Hepatocyte (in vitro differentiated cells): Measurements from ENCODE around the gene NFAT5. TPM values are rescaled to one million over a fixed set of nuclear protein-coding genes. Genes with fewer than 3 reads are reported as not detected.

ENCODE experiments used
- DNase-seq: peaks from one replicate; pipeline ENCODE4 v3.0.0-alpha.2; 2016; ENCODE audit warnings: low spot score
- H2AFZ ChIP-seq: fragments of 200-600 bp; sonication (generic); 2 replicates; pipeline ENCODE4 v1.6.0; 2016; ENCODE audit warnings: antibody characterized with exemption, mild to moderate bottlenecking
- H3K27ac ChIP-seq: fragments of 200-600 bp; sonication (generic); 2 replicates; pipeline ENCODE4 v1.5.1; 2016; ENCODE audit warnings: mild to moderate bottlenecking
- H3K27me3 ChIP-seq: fragments of 200-600 bp; sonication (generic); 2 replicates; pipeline ENCODE4 v1.6.1; 2016
- H3K36me3 ChIP-seq: fragments of 200-600 bp; sonication (generic); replicated peaks from 2 replicates; pipeline ENCODE4 v1.5.1; 2016; ENCODE audit warnings: low read depth; ENCODE audit not compliant: insufficient read depth
- H3K4me1 ChIP-seq: fragments of 200-600 bp; sonication (generic); 2 replicates; pipeline ENCODE4 v1.5.1; 2016; ENCODE audit warnings: mild to moderate bottlenecking, moderate library complexity; ENCODE audit not compliant: insufficient read depth
- H3K4me2 ChIP-seq: fragments of 200-600 bp; sonication (generic); 2 replicates; pipeline ENCODE4 v1.6.0; 2016
- H3K4me3 ChIP-seq: fragments of 200-600 bp; sonication (generic); 2 replicates; pipeline ENCODE4 v1.5.1; 2016; ENCODE audit warnings: mild to moderate bottlenecking
- H3K79me2 ChIP-seq: fragments of 200-600 bp; sonication (generic); 2 replicates; pipeline ENCODE4 v1.6.0; 2017; ENCODE audit warnings: mild to moderate bottlenecking
- H3K9me2 ChIP-seq: fragments of 200-600 bp; sonication (generic); replicated peaks from 2 replicates; pipeline ENCODE4 v1.6.0; 2017; ENCODE audit warnings: mild to moderate bottlenecking; ENCODE audit not compliant: insufficient read depth
- H3K9me3 ChIP-seq: fragments of 200-600 bp; sonication (generic); 2 replicates; pipeline ENCODE4 v1.5.1; 2016; ENCODE audit warnings: low read depth, mild to moderate bottlenecking
- H4K20me1 ChIP-seq: fragments of 200-600 bp; sonication (generic); 2 replicates; pipeline ENCODE4 v1.6.0; 2016; ENCODE audit warnings: mild to moderate bottlenecking; ENCODE audit not compliant: insufficient read depth, poor library complexity, severe bottlenecking
- CTCF ChIP-seq: fragments of 200-600 bp; sonication (generic); IDR thresholded peaks from 2 replicates; pipeline ENCODE4 v1.5.1; 2016; ENCODE audit warnings: antibody characterized with exemption, mild to moderate bottlenecking; ENCODE audit not compliant: poor library complexity
- EZH2 ChIP-seq: fragments of 200-600 bp; sonication (generic); IDR thresholded peaks from 2 replicates; pipeline ENCODE4 v1.6.1; 2016; ENCODE audit warnings: antibody characterized with exemption, mild to moderate bottlenecking, borderline replicate concordance
- EZH2phosphoT487 ChIP-seq: fragments of 200-600 bp; sonication (generic); IDR thresholded peaks from one replicate; pipeline ENCODE4 v1.6.1; 2018; ENCODE audit warnings: antibody characterized with exemption, mild to moderate bottlenecking, low read depth, moderate library complexity; ENCODE audit not compliant: unreplicated experiment, severe bottlenecking
- WGBS: methylation state at CpG from one replicate; pipeline ENCODE4 v1.1.6; 2016; ENCODE audit warnings: low lambda C conversion rate; ENCODE audit errors: missing lambda C conversion rate; 5-methylcytosine and 5-hydroxymethylcytosine counted together
- polyA plus RNA-seq: library from polyadenylated mRNA; unstranded; fragments of >200 nt; fragmentation: Nextera tagmentation; extraction: Ambion mirVana; gene quantifications from 2 replicates; pipeline ENCODE4 v1.2.1, GENCODE V29; 2016
- total RNA-seq: library from RNA; depleted of rRNA; stranded (reverse); fragments of >200 nt; gene quantifications from 2 replicates; pipeline ENCODE4 v1.2.3, GENCODE V29; 2014

Gene NFAT5
- total and polyA plus RNA-seq, 2 experiments from 2014 or later, result 9.2 to 30.7 TPM

GRCh38 chr16:69706256-69706974 lies 140.6 kb downstream of the NFAT5 start:
- Histone ChIP-seq H3K9me3 (no peaks in the 10 kb centered on the region), H3K4me1 (no peaks in the 10 kb centered on the region), H3K4me3 (no peak overlapping the region), H3K4me2 (no peak overlapping the region), H4K20me1 (no peaks in the 10 kb centered on the region), H3K79me2 (peaks cover 9% of the 10 kb centered on the region), H3K27me3 (no peaks in the 10 kb centered on the region), H3K36me3 (no peaks in the 10 kb centered on the region), H2AFZ (no peak overlapping the region), H3K9me2 (no peaks in the 10 kb centered on the region), H3K27ac (no peak overlapping the region)
- DNase-seq, result no peak
- no peak for TF ChIP-seq CTCF
- TF ChIP-seq EZH2phosphoT487, result no peak
- TF ChIP-seq EZH2, result no peak
- 66% methylated on average over 1 of the region's 1 CpG for WGBS

DNA sequence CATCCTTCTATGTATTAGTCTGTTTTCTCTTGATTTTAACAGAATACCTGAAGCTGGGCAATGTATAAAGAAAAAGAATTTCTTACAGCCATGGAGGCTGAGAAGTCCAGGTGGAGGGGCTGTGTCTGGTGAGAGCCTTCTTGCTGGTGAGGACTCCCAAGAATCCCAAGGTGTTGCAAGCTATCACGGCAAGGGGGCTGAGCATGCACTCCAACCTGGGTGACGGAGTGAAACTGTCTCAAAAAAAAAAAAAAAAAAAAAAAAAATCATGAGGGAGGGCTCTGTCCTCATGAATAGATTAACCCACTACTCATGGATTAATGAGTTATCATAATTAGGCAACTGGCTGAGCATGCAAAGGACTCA lies 141.2 kb downstream of the NFAT5 start:
- no peaks in the 10 kb centered on the region for H3K27me3 ChIP-seq
- WGBS, result 87% methylated on average over 2 of the region's 2 CpGs
- H2AFZ ChIP-seq, result no peak overlapping the region
- no peaks in the 10 kb centered on the region for H3K9me3 ChIP-seq
- TF ChIP-seq EZH2phosphoT487 (no peak), EZH2 (no peak), CTCF (no peak)
- no peaks in the 10 kb centered on the region for H3K9me2 ChIP-seq
- H3K36me3 ChIP-seq, result no peaks in the 10 kb centered on the region
- no peak overlapping the region for H3K4me3 ChIP-seq
- no peak overlapping the region for H3K27ac ChIP-seq
- DNase-seq, result no peak
- no peak overlapping the region for H3K4me2 ChIP-seq
- H3K4me1 ChIP-seq, result no peaks in the 10 kb centered on the region
- no peaks in the 10 kb centered on the region for H4K20me1 ChIP-seq
- peaks cover 4% of the 10 kb centered on the region for H3K79me2 ChIP-seq

- Histone ChIP-seq H3K4me3 (no peak overlapping the region), H3K27ac (no peak overlapping the region), H3K4me2 (no peak overlapping the region), H3K4me1 (no peaks in the 10 kb centered on the region), H3K9me2 (no peaks in the 10 kb centered on the region), H3K27me3 (no peaks in the 10 kb centered on the region), H3K9me3 (no peaks in the 10 kb centered on the region), H2AFZ (no peak overlapping the region), H3K36me3 (no peaks in the 10 kb centered on the region), H3K79me2 (peaks cover 3% of the 10 kb centered on the region), H4K20me1 (no peaks in the 10 kb centered on the region)
- 90% methylated on average over 10 of the region's 10 CpGs for WGBS
- no peak for DNase-seq
- TF ChIP-seq CTCF, result no peak
- TF ChIP-seq EZH2, result no peak
- TF ChIP-seq EZH2phosphoT487, result no peak
Observed at GRCh38 chr16:69707920-69708683, 142.3 kb downstream of the NFAT5 start.
